HG03196 (cell line): Measurements from ENCODE around the gene PARP12.

Experiments
- ATAC-seq: cut with Tn5 transposase; IDR thresholded peaks from one replicate; pipeline ENCODE4 v1.9.1; 2021; ENCODE audit not compliant: unreplicated experiment

Gene PARP12

GRCh38 chr7:140059273-140060242, 3.2 kb downstream of the PARP12 start:
- no peak for ATAC-seq

GRCh38 chr7:140058517-140058916, 4.2 kb downstream of the PARP12 start:
- ATAC-seq = no peak

- no peak for ATAC-seq
These were observed 5.6 kb downstream of the PARP12 start for GRCh38 chr7:140057143-140057535.

GRCh38 chr7:140056431-140057142, 6.2 kb downstream of the PARP12 start:
- no peak for ATAC-seq

GRCh38 chr7:140055833-140056232, 6.9 kb downstream of the PARP12 start:
- no peak for ATAC-seq

GRCh38 chr7:140054751-140055150, 8.0 kb downstream of the PARP12 start:
- ATAC-seq = no peak

- ATAC-seq = peak; percentile 94
These were observed 8.8 kb downstream of the PARP12 start for GRCh38 chr7:140053812-140054539.

GRCh38 chr7:140051820-140052219, 10.9 kb downstream of the PARP12 start:
- ATAC-seq = no peak

GRCh38 chr7:140050100-140050499, 12.7 kb downstream of the PARP12 start:
- no peak for ATAC-seq

GRCh38 chr7:140049339-140050024, 13.3 kb downstream of the PARP12 start:
- no peak for ATAC-seq

- ATAC-seq = no peak
These were observed 13.8 kb downstream of the PARP12 start for GRCh38 chr7:140048989-140049338.

- ATAC-seq = no peak
These were observed 14.6 kb downstream of the PARP12 start for GRCh38 chr7:140048138-140048537.

GRCh38 chr7:140047197-140047596, 15.6 kb downstream of the PARP12 start:
- no peak for ATAC-seq

- ATAC-seq = no peak
These were observed 17.1 kb downstream of the PARP12 start for GRCh38 chr7:140045697-140046096.

GRCh38 chr7:140044251-140044650, 18.5 kb downstream of the PARP12 start:
- ATAC-seq = no peak

- ATAC-seq = no peak
These were observed 20.4 kb downstream of the PARP12 start for GRCh38 chr7:140042386-140042670.

GRCh38 chr7:140041659-140042385, 20.9 kb downstream of the PARP12 start:
- no peak for ATAC-seq

- no peak for ATAC-seq
These were observed 22.9 kb downstream of the PARP12 start for GRCh38 chr7:140039896-140040295.

GRCh38 chr7:140039066-140039465, 23.7 kb downstream of the PARP12 start:
- ATAC-seq = no peak

- no peak for ATAC-seq
These were observed 26.4 kb downstream of the PARP12 start for GRCh38 chr7:140036224-140036962.
